Stimulated activated CD4-positive, alpha-beta T cell treated with anti-CD3 and anti-CD28 coated beads, Interleukin-15, amount 100 ng/mL, for 48 hours (primary cell): ENCODE results near the gene HS6ST2.
"Not testable (repeated sequence)": the region's sequence is repeated elsewhere in the genome, so short reads cannot be mapped to it uniquely, and the experiment has no call there.

Source experiments
- DNase-seq, 2 donors: peaks; one replicate each; pipeline ENCODE4 v3.0.0-alpha.2; 2020; ENCODE audit warnings: low read depth in 2 of 2

HS6ST2 gene

DNA sequence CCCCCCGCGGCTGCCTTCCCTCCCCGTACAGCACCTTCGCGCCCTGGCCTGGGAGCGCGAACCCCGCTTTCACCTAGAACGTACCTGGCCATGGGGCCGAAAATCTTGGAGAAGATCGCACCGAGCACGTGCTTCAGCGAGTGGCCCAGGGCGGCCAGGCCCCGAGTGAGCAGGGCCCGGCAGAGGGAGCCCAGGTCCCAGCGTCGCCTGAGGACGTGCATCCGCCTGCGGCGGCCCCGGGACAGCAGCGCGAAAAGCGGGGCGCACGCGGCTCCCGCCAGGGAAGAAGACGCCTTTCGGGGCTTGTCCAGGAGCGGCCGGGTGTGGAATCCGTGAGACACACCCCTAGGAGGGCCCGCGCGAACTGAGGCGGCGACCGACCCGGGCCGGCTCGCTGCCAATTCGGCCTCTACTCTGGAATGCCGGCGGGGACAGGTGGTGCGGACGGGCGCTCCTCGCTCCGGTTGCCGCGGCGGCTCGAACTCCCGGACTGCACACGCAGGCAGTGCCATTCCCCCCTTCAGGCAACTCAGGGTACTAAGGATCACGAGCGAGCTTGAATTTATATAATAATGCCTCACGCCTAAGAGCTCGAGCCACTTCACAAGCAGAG lies at the start of gene HS6ST2:
TSS of gene HS6ST2 (minus strand) at position 539 of the 613 bp plus-strand sequence.
- DNase-seq: no peak

DNA sequence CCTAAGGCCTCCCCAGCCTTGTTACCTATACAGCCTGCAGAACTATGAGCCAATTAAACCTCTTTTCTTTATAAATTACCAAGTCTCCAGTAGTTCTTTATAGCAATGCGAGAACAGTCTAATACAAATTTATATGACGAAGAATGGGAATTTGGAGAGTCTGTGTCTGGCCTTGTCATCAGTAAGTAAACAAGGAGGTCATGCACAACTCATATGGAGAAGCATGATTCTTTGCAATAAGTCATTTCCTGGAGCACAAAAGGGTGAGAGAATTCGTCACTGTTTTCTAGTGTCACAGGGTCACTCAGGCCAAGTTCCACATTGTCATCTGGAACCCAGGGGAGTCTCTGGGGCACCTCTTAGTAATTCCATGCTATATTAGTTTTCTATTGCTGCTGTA lies 49.0 kb upstream of the HS6ST2 start:
- DNase-seq: no peak

DNA sequence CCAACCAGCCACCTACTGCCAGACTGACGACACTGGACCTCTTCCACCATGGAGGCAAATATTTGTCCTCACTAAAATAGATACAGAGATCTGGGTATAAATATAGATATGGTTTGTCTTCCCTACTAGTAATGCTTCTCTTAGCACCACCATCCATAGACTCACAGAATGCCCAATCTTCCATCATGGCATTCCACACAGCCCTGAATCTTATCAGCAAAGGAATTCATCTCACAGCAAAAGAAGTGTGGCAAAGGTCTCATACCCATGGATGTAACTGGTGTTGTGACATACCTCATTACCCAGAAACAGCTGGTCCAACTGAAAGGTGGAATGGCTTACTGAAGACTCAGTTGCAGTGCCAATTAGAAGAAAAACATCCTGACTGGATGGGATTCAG lies 47.2 kb upstream of the HS6ST2 start:
- no peak for DNase-seq

DNA sequence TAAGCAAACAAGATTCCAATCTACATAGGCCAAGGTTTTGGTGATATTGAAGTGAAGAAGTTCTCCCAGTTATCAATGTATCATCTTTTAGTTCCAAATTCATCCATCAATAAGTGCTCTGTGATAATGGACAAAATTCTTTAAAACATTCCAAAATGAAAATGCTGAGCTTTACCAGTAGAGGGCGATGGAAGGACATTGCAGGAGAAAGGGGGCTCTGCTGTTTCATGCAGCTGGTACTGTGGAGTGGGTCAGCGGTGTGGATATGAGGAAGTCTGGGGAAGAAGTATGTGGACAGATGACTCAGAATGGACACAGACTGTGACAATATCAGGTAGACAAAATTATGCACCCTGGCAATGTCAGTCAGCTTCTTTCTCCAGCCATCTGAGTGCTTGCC lies 46.6 kb upstream of the HS6ST2 start:
- DNase-seq: no peak

DNA sequence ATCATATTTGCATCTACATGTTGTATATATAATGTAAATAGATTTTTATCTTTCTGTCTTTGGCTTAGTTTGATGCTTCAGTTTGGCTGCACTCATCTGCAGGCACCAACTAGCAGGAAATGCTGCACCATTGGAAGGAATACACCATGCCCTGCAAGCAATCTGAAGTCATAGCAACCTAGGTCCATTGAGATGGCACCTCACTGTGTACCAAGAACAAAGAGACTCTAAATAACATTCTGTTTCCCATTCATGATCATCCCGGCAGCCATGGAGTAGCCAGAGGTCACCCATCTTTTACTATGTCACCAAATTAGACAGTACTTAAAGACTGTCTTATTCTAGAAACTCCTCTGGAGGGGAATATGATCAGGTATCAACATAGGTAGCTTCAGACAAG lies 40.8 kb upstream of the HS6ST2 start:
- no peak for DNase-seq

DNA sequence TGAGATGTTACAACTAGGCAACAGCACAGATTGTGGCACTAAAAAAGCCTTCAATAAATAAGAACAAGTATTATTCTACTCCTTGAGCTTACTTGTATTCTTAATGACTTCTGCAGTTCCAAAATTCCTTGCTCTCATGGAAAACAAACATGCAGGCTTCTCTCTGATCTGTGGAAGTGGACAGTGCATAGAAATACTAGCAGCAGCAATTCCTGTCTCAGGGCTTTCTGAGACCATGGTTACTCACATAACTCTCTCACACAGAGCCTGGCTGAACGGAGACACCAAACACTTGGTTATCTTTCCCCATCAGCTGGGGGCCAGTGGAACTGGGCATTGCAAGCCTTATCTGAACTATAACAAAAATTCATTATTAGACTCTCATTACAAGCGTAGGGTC lies 32.4 kb upstream of the HS6ST2 start:
- DNase-seq: no peak

DNA sequence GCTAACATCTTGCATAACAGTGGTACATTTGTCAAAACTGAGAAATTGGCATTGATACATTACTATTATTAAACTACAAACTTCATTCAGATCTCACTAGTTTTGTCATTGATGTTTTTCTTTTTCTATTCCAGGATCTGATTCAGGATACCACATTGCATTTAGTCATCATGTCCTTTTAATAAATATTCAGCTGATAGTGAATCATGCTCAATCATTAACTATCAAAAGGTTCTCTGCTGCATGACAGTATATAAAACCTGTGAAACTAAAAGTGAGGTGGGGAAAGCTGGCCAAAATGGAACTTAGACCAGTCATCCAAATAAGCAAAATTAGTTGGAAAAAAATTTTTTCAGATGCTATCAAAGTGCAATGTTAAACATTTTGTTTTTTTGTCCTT lies 28.1 kb upstream of the HS6ST2 start:
- DNase-seq: no peak

DNA sequence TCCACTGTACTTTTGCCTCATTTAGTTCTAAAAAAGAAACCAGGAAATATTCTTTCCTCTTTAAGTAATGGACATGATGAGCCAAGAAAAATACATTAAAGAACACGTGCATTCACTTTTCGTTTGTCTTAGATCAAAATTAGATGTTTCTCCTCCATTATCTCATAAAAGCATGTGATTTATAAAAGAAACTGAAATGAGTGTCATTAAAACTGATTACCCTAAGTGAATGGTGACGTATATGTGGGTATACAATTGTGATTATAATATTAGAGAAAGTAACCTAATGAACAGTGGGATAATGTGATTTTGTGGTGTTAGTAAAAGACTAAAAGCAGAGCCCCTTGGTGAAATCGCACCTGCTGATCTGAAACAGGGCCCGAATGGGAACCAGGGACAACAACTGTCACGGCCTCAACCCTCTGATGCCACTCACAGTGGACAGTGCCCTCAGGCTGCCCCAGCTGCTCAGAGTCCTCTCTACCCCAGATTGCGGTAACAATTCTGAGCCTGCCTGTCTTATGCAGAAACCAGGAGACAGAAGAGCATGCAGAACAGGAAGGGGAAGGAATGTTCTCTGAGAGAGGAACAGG lies 25.7 kb upstream of the HS6ST2 start:
- no peak for DNase-seq

DNA sequence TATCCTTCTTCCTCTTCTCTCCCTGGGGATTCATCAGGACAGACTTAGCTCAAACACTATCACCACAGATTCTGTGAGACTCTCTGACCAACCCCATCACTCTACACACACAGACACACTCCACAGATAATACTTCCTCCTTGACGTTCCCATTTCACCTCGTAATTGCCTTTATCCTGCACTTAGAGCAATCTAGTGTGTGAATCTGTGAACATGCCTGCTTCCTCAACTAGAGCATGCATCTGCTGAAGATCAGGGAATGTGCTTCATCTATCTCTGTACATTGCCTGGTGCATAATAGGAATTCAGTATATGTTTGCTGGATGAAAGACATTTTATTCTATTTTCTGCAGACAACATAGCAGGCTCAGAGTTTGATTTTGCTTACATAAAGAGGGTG lies 25.1 kb upstream of the HS6ST2 start:
- no peak for DNase-seq

DNA sequence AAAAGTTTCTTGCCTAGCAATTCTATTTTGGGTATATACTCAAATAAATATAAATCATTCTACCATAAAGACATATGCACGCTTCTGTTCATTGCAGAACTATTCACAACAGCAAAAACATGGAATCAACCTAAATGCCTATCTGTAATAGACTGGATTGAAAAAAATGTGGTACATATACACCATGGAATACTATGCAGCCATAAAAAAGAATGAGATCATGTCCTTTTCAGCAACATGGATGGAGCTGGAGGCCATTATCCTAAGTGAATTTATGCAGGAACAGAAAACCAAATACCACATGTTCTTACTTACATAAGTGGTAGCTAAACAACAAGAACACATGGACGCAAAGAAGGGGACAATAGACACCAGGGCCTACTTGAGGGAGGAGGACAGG lies 21.6 kb upstream of the HS6ST2 start:
- not testable (repeated sequence) for DNase-seq

DNA sequence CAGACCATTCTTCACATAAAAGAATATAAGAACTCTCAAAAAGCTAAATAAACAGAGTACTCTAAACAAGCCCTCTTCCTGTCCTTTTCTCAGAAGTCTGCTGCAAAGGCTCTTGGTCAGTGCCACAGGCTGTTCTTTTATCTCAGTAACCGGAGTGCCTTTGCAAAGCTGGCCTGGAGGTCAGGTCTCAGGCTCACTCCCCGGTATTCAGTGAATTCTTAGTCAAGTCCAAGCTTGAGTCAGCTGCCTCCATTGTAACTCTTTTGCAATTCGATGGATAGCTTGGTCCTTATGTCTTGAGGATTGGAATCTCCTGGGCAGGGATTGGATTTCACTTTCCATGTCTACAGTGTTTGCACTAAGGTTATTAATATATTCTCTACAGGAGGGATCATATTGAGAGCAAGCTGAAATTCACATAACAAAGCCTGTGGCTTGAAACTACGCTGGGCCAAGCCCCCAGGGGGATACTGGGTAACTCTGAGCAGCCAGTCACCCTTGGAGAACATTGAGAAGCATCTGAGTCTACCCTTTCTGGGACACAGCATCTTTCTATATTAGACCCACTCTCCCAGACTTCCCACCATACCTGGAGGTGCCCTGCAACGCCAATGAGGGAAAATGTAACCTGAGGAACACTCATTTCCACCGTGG lies 10.0 kb upstream of the HS6ST2 start:
- no peak for DNase-seq

DNA sequence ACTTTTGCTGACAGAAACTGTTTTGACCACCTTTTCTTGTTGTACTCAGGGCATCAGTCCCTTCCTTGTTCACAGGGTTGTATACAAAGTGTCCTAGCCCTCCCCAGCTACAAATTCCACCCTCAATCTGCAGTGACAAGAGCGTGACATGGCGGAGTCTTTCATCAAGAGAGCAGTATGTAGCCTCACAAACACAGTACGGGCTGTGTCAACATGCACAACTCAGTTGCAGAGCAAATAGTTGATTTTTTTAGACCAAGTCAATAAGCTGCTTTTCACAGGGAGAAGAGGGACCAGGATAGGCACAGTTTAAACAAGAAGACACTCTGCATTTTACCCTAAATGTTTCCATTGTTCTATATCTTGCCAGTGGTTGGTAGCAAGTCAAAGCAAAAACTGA lies 8.6 kb upstream of the HS6ST2 start:
- no peak for DNase-seq

DNA sequence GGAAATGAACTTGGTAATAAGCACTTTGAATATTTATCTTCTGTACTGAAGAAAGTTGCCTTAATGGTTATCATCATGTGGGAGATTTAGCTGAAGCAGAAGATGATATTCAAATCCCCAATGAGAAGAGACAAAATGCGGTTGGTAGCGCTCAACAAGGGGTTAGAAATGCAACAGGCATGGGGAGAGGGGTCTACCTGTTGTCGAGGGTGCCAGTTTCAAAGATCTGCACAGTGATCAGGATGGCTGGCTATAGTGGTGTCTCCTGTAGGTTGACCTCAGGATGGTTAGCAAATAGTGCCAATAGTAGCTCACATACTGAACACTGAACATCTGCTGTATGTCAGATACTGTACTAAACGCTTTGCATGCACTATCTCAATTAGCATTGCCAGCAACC lies 7.0 kb upstream of the HS6ST2 start:
- no peak for DNase-seq

DNA sequence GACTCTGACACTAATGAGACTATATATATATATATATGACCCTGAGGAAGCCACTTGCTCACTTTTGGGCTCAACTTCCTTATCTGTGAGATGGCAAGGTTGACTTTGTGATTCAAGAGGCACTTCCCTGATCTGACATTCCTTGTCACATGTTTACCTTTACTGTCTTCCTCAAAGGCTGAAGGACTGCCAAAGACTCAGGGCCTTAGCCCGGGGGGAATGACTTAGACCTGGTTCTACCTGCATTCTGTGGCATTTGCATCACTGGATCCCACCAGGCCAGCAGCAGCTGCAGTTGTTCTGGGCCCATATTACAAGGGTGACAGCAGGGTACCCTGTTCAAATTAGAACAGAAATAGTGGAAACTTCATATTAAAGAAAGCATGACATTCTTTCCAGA lies 3.1 kb upstream of the HS6ST2 start:
- DNase-seq: no peak

DNA sequence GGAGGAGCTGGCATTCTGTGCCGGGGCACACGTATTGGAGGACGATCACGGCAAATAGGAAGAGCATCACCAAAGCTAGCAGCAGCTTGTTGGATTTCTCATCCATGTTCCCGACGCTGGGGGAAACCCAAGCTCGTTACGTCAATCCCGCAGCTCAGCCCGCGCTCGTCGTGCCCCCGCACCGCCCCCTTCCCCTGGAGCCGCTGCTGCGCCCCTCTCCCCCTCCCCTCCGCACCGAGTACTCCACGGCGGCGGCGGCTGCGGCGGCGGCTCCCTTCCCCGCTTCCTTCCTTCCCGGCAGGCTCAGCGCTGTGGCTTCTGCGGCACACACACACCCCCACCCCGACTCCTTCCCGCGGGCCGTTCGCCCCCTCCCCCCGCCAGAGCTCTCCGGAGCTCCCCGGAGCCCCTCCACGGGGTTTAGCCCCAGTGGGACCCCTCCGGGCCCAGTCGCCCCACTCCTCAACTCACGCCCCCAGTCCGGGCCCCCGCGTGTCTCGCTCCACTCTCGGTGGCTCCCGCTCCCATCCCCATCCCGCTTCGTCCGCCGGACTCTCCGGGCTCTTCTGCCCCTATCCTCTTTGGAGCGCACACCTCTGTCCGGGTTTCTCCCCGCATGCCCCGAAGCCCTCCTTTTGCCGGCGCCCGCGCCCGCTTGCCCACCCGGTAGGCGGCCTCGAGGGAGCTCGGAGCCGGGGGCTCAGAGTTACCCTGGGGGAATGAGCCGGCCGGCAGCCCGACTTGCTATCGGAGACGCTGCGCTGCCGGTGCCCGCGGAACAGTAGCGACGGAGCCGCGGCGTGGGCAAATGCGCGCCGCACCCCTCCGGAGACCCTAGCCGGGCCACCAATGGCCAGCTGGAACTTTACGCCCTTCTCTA lies 978 bp downstream of the HS6ST2 start:
- DNase-seq: no peak

DNA sequence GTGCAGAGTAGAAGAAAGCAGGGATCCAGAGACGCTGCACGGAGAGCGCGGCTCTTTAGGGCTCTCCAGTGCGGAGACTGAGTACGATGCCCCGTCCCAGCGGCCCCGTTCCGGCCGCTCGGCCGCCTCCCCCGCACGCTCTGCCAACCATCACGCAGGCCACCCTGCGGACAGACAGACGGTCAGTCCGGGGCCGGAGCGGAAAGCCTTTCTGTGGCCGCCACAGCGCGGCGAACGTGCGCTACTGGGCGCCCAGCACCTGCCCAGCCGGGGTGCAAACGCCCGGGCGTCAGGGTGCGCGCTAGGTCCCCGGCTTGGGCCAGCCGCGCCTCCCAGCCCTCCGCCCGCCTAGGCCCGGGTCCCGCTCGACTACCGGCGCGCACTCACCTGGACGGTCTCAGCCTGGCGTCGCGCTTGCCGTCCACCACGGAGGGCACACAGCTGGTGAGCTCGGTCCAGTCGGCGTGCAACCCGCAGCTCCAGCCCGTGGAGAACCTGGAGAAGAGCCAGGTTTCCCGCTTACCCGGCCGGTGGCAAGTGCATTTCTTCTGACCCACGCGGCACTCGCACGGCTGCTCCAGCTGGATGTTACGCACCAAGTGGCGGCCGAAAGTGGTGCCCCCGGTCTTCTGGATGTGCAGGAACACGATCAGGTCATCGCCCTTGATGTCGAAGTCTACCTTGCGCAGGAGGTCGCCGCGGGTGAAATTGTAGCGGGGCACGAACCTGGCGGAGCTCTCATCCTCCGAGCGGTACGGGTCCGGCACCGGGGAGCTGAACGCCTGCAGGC lies 1.8 kb downstream of the HS6ST2 start:
- DNase-seq: no peak

DNA sequence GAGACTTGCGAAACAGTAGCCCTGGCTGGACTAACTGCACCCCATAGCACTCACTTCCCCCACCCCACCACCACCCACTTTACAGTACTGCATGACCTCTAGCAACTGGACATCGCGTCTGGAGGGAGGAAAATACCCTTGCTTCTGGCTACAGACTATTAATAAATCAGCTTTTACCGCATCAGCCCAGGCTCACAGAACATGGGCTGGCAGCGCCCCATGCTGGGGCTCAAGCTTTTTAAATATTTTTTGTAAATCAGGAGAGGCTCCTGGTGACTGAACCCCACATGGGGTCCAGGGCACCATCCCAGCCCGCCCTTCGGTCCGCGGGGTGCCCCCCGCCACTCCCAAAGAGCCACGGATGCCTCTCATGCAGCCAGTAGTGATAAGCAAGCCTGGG lies 2.7 kb downstream of the HS6ST2 start:
- no peak for DNase-seq

DNA sequence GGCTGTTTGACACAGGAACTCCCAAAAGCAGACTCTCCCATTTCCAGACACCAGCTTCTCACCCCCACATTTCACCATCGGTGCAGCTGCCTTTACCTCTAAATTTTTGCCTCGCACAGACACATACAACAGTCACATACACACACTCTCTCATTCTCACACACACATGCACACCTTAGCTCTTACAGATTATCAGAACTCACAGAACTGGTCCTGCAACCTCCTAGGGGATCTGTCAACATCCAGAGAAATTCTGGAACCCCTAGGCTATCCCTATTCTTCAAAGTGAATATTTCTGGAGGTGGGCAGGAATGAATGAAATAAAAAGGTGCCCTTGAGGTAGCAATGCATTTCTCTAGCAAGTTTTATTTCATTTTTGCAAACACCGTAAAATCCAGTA lies 4.1 kb downstream of the HS6ST2 start:
- DNase-seq: no peak

DNA sequence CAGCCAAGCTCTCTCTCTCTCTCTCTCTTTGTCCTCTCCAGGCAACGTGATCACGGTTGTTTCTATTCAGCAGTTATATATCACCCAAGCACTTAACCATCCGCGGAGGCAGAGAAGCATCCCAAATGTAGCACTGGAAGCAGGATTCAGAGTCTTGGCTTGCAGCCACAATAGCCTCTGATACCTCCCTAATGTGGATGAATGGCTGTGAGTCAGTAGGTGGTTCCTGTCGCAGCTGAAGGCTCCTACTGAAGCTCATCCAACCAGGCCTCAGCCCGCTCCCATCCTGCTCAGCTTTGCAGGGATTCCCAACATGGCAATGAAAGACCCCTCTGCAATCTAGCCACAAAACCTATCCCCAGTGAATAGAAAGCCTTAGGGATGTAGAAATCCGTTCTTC lies 5.1 kb downstream of the HS6ST2 start:
- DNase-seq: no peak

DNA sequence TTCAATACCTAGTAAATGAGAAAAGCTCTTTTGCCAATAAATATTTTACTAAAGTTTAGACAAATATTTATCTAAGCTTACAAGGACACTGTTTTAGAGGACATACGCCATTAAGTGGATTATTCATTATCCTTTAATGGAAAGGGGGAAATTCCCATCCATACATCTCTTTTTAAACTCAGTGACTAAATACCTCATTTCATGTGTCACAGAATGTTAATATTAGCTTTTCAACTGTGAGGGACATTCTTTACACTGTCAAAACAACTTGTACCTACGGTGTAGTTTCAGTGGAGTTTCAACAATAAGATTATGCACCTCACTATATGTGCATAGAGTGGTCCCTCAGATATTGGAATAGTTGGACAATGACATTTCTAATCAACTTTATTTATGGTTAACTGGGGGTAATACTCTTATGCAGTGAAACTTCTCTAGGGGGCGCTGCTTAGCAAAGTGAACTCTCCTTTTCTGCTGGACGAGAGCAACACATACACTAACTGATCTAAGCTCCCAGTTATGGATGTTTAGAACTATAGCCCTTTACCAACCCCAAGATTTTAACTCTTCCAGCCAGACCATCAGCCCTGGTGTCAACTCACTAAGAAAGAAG lies 9.7 kb downstream of the HS6ST2 start:
- no peak for DNase-seq

DNA sequence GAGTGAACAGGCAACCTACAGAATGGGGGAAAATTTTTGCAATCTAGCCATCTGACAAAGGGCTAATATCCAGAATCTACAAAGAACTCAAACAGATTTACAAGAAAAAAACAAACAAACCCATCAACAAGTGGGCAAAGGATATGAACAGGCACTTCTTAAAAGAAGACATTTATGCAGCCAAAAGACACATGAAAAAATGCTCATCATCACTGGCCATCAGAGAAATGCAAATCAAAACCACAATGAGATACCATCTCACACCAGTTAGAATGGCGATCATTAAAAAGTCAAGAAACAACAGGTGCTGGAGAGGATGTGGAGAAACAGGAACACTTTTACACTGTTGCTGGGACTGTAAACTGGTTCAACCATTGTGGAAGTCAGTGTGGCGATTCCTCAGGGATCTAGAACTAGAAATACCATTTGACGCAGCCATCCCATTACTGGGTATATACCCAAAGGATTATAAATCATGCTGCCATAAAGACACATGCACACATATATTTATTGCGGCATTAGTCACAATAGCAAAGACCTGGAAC lies 13.3 kb downstream of the HS6ST2 start:
- not testable (repeated sequence) for DNase-seq
